RKO (cell line): ENCODE data around the gene E2F8.

Source experiments
- DNase-seq: peaks from one replicate; pipeline ENCODE4 v3.0.0-alpha.2; 2016; ENCODE audit warnings: low spot score

The E2F8 gene

DNA sequence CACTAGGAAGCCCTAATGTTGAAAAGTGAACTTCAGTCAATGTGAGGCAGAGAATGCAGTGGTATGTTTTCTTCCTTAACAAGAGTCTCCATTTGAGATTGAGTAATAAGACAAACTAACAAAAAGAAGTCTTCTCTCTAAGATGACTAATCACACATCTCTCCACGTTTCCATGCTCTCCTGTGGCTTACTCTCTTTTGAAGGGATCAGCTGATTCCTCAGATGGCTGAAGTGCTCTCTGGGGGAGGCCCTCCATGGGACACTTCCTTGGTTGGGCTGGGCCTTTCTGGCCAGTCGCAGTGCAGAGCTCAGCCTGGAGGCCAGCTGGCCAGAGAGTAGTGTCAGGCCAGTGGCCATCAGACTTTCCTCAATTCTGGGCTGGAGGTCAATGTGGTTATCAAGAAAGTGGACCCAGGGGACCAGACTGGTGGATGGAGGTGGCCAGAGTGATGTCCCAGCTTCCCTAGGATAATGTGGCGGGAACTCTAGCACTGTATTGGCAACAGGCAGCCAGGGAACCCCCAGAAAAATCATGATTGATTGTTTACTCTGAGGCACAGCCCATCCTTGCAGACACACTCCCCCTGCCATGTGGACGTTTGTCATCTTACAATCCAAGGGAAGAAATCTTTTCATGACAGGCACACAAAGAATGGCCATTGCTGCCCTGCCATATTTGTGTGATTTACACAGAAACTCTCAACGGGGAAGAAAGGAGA is 53.5 kb downstream of the E2F8 start:
- DNase-seq = no peak

DNA sequence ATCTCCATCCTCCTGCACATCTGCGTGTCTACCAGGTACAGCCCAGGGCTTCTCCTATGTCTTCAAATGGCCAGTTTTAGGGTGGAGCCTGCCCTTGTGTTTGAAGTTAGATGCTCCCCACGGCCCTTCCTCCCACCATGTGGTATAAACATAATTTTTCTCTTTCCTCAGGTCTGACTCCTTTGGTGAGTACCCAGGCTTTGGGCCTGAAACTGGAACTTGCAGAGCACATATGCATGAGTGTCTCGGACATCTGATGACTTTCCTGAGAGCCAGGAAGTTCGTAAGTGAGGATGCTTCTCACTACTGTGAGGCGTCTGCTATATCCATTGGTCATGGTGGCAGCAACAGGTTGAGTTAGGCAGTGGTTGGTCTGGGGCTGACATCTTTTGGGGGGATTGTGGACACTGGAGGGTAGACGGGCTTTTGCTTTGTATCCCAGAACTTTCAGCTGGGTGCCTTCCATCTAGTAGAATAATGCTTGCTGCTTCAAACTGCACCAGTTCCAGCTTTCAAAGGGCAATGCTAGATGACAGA is 55.2 kb downstream of the E2F8 start:
- no peak for DNase-seq

DNA sequence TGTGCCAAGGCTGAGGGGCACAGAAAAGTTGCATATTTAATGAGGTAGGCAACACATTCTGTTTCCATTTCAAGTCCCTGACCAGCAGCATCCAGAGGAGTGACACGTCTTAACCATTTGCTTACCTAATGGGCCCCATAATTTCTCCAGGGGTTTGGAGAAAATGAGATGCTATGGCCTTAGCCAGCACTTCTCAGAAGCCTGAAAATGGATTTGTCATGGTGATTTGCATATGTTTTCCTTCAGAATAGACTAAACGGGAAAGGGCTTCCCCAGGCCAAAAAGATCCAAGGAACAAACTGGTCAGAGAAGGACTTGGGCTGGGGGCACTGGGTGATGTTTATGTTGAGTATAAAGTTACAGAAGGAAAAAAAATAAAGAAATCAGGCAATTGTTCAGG is 55.7 kb downstream of the E2F8 start:
- no peak for DNase-seq

DNA sequence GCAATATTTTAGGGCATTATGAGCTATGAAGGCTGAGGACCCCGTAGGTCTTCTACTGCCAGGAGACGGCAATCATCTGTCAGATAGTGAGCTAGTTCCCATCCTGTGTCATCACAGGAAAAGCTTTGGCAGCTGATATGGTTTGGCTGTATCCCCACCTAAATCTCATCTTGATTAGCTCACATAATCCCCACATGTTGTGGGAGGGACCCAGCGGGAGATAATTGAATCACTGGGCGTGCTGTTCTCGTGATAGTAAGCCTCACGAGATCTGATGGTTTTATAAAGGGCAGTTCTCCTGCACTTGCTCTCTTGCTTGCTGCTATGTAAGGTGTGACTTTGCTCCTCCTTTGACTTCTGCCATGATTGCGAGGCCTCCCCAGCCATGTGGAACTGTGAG is 57.1 kb downstream of the E2F8 start:
- DNase-seq = no peak

DNA sequence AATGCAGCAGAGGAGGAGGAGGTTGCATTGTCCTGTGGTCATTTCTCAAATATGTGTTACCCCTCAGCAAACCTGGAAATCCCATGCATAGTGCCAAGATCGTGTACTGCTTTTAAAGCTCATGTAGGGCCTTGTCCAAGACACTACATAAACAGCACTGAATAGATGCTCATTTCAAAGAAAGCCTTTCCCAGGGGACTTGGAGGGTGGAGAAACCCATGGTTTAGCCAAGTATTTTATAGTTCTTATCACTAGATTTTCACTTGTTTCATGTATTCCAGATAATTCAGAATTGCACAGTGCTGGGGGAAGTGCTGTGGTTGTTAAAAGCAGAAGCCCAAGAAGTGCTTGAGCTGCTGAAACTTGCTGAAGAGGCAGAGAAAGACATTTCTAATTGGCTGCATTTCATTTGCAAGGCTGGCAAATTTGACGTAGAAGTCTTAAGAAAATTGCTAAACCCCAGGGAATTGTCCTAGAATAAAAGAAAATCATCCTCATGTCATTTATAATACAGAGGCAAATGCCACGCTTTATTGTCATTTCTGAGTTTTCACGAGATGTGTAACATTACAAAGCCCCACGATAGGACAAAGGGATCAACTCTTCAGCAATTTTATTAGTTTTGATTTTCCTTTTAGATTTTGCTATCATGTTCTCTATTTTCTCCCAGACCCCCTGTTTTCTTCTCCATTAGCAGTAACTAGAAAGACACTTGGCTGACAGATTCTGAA is 59.0 kb downstream of the E2F8 start:
- DNase-seq = no peak

DNA sequence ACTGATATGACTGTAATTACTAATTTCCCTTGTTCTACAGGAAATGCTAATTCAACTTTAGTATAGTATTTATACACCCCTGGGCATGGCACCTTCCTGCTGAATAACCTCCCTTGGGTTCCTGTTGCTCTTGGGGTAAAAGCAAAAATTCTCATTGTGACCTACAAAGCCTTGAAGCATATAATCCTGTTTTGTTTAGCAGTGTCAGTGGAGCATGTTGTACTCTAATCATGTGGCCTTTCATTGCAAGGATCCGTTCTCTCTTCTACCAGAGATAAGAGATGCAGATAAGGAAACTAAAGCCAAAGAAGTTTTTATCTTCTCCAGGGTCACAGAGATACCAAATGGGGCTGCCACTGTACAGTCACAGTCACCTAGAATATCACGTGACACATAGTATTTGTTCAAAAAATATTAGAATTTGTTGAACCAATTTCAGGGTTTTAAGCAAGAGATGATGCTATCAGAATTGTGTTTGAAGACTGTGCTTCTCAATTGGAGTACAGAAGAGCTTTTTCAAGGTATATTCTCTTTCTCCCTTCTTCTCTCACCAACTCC is 64.0 kb downstream of the E2F8 start:
- DNase-seq = no peak
